GM21619 (cell line): ENCODE measurements around the gene BRICD5.

Experiments used
- ATAC-seq: cut with Tn5 transposase; IDR thresholded peaks from one replicate; pipeline ENCODE4 v1.9.1; 2021; ENCODE audit not compliant: unreplicated experiment

Gene BRICD5

GRCh38 chr16:2166263-2167067 lies 44.2 kb downstream of the BRICD5 start:
- ATAC-seq, result no peak

- no peak for ATAC-seq
Measured at GRCh38 chr16:2165861-2166260, 44.8 kb downstream of the BRICD5 start.

- ATAC-seq, result no peak
Measured at GRCh38 chr16:2163211-2163881, 47.3 kb downstream of the BRICD5 start.

- ATAC-seq, result no peak
Measured at GRCh38 chr16:2162676-2163118, 48.0 kb downstream of the BRICD5 start.

GRCh38 chr16:2161911-2162310 lies 48.8 kb downstream of the BRICD5 start:
- no peak for ATAC-seq

- ATAC-seq, result no peak
Measured at GRCh38 chr16:2160915-2161551, 49.6 kb downstream of the BRICD5 start.
